GM21447 (cell line): Measurements from ENCODE around the gene RTN4R.

Experiments
- ATAC-seq: cut with Tn5 transposase; IDR thresholded peaks from one replicate; pipeline ENCODE4 v1.9.1; 2021; ENCODE audit not compliant: unreplicated experiment

Gene RTN4R

DNA sequence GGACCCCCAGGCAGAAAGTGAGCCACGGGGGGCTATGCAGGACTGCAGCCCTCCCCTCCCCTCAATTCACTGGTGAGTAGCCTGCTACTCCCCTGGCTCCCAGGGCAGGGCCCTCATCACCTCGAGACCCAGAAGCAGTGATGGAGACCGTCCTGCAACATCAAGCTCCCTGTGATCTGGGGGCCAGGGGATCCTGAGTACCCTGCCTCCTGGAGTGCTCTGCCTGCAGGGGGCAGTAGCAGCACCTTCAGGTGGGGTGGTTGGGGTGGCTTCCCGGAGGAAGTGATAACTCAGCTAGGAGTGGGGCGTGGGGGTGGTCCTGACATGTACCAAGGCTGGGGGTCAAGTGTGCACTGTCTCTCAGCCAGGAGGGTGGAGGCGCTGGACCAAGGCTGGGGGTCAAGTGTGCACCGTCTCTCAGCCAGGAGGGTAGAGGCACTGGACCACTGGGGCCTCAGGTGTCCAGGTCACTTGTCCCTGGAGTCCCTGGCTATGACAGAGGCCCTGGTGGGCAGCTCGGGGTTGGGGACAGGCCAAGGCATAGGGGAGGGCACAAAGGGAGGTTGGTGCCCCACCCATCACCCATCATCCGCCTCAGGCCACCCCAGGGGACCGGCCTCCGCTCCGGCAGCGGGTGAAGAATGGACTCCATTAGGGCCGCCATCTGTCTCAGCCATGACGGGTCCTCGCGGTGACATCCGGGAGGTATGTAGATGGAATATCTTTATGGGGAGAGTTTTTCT, 9.4 kb downstream of the RTN4R start:
- no peak for ATAC-seq

DNA sequence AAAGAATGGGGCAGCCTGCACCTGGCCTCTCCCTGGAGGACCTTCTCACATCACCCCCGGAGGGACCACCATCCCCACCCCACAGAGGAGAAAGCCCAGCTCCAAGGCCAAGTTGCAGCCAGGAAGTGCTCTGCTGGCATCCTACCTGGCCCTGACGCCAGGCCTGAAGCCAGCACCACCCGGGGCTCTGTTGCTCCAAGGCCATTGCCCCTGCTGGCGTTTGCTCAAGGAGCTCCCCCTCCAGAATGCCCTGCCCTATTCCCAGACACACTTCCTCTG, 10.2 kb downstream of the RTN4R start:
- no peak for ATAC-seq

DNA sequence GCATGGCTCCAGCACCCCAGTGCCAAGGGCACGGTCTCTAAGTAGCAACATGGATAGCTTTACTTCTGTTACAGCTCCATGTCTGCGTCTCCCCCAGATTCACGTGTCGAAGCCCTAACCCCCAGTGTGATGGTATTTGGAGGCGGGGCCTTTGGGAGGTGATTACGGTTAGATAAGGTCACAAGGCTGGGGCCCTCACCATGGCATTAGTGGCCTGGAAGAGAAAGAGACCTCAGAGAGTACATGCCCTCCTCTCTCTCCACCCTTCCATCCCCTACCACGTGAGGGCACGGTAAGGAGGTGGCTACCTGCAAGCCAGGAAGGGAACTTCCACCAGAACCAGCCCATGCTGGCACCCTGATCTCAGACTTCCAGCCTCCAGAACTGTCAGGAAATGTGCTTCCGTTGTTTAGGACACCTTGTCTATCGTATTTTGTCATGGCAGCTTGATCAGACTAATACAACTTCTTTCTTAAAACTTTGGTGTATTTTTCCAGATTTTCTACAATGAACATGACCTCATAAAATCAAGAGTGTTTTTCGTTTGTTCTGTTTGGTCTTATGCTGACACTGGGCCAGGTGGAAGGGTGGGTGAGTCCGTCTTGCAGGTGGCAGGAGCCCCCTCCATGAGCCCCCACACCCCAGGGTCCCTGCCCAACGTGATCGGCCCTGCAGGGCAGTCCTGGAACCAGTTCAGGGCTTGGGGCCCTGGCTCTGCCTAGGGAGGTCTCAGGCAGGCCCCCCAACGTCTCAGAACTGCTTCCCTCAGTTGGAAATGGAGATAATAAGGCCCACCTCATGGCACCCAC, 10.7 kb downstream of the RTN4R start:
- ATAC-seq, result no peak

- ATAC-seq, result no peak
These were observed 11.4 kb downstream of the RTN4R start for GRCh38 chr22:20256551-20257211.

GRCh38 chr22:20256027-20256426, 12.1 kb downstream of the RTN4R start:
- ATAC-seq, result no peak

DNA sequence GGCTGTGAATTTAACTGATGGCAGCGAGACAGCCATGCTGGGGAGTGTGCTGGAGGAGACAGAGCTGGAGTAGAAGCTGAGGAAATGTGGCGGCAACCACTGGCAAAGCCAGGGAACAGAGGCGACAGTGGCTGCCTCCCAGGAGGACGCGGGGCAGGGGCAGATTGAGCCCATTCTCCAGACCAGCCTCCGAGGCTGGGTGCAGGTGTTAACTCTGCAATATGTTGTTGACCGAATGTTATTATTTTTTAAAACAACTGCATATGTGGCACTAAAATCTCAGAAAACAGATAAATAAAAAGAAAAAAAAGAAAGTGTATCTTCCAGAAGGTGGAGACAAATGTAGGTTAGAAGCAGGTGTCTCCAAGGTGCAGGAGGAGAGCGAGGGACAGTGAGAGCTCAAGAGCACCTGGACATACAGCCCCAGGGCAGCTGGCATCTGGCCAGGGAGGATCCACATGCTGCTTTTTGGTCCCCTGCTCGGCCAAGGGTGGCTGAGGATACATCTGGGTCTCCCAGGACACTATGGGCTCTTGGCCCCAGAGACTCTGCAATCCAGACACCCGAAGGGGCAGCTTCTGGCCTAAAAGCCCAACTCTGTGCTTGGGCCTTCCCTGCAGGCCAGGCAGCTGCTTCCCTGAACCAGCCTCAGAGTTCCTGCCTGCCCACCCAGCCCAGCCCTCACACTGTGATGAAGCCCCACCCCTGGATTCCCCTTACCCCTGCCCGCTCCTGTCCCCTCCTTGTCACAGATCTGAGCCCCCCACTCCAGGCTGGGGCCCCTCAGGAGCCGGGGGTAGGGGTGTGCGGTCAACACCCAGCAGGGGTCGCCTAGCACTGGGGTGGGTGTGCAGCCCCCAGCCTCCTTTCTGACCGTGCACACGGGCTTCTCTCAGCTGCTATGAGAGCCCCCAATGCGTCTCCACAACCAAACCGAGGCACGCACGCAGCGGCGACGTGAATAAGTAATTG, 12.9 kb downstream of the RTN4R start:
- ATAC-seq, result no peak

DNA sequence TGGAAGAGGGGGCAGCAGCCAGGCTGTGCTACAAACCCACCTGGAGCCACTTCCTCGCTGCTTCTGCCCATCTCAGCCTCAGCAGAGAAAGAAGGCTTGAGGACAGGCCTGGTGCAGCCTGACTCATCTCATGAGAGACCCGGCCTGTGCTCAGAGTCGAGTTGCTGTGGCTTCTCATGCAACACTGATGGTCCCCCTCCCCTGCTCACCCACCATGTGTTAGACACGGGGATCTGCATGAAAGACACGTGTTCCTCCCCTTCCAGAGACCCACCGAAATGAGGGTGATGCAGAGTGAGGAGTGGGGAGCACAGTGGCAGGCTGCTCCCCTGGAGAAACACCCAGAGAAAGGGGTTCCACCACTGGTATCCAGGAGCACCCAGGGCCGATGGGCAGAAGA, 15.0 kb downstream of the RTN4R start:
- ATAC-seq, result no peak

DNA sequence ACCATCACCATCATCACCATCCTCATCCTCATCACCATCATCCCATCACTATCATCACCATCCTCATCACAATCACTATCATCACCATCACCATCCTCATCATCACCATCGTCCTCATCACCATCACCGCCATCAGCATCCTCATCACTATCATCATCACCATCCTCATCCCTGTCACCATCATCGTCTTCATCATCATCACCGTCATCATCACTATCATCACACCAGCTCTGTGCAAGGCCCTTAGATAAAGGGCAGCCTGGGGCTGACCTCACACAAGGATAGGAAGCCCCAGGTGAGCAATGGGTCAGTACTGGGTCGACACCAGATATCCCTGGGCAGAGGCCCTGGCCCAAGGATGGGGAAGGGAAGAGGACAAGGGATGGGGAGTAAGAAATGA, 16.1 kb downstream of the RTN4R start:
- no peak for ATAC-seq

DNA sequence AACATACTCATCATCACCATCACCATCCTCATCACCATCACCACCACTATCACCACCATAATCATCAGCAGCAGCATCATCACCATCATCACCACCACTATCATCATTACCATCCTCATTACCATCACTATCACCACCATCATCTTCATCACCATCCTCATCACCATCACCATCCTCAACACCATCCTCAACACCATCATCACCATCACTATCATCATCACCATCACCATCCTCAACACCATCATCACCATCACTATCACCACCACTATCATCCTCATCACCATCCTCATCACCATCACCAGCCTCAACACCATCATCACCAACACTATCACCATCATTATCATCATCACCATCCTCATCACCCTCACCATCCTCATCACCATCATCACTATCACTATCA, 16.6 kb downstream of the RTN4R start:
- ATAC-seq, result no peak

DNA sequence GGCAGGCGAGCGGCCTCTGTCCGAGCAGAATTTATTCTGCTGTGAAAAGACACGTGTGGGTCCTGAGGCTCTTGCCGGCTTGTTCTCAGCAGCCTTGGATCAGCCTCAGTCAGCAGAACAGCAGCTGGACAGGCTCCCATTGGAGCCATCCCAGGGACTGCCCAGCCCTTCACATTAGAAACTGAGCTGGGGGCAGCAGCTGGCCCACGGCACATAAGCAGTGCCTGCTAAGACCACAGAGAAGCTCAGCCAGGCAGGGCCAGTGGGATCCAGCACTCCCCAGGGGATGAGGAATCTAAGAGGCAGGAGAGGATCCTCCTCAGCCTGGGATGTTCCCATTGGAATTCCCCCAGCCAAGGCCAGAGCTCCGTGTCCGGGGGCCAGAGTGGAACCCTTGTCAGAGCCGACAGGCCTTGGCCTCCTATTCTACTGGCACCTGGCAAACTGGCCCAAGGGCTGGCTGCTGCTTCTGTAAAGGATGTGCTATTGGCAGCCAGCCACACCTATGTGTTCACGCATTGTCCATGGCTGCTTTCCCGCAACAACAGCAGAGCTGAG, 18.2 kb downstream of the RTN4R start:
- no peak for ATAC-seq

- ATAC-seq, result no peak
These were observed 19.6 kb downstream of the RTN4R start for GRCh38 chr22:20248461-20248978.

DNA sequence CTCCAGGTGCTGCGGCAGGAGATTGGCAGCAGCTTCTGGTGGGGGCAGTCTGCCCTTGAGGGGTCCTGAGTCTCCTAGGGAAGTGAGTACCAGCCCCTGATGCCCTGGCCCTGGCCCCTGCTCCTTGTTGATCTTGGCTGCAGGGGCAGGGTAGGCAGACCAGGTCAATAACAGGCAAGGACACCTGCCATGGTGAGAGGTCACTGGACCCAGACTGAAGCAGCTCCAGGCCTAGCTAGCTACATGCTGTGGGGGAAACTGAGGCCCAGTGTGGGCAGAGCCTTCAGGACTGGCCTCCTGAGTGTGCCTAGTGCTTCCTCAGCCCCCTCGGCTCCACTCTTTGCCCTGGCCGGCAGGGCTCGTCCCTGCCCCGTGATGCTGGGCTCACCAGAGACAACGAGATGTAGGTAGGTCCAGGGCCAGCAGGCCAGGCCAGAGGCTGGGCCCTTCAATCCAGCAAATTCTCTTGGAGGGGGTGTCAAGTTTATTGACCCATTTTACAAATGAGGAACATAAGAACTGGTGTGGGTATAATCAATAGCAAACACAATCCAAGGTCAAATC, 20.4 kb downstream of the RTN4R start:
- no peak for ATAC-seq

GRCh38 chr22:20247010-20247505, 21.1 kb downstream of the RTN4R start:
- no peak for ATAC-seq

DNA sequence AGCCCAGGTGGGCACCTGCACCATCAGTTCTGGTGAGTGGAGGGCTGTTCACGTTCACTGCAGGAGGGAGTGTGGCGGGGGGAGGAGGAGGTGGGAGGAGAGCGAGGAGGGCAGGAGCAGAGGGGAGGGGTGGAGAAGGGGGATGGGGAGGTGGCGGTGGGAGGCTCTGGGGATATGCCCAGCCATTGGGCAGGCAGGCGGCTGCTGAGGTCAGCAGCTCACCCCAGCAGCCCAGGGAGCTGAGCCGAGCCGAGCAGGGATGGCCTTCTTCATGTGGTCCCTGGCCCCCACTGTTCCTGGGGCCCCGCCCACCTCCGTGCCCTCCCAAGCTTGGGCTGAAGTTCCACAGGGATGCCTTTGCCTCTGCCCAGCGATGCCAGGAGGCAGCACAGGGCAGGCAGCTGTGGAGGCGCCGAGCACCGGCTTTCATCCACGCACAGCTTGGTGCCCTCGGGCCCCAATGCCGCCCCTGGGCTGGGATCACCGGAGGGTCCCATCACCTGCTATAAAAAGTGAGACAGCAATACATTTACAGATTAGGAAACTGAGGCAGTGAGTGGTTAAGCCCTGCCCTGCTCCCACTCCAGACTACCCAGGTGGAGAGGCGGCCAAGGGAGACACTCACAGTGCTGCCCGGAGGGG, 21.6 kb downstream of the RTN4R start:
- ATAC-seq, result no peak

DNA sequence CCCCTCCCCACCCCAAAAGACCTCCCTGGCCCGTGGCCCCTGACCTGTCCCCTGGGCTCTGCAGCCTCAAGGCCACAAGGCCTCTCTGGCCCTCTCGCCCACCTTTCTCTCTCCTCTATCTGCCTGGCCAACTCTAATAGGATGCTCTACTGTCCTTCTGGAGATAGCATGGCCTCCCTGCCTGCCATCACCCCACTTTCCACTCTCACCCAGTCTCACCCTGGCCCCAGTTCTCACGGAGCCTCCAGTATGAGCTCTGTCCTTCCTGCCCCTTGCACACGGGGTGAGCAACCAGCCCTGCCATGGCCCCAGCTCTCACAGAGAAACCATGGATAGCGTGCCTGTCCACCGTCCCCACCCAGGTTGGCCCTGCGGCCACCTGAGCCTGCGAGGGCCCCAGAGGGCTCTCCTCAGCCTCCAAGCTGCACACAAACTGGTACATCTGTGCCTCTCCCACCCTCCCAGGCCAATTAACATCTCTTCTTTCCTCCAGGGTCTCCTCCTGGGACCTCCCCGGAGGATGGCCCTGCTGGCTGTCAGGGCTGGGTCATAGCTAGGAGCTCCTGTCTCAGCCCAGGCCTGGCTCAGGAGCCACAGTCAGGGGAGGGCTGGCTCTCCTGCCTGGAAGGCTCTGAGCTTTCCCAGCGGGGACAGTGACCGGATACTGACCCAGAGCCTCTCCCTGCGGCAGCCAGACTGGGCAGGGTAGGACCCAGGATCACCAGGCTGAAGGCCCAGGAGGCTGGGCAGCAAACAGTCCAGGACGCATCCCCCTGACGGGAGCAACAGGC, 22.3 kb downstream of the RTN4R start:
- ATAC-seq, result no peak

- ATAC-seq, result no peak
These were observed 23.2 kb downstream of the RTN4R start for GRCh38 chr22:20244691-20245576.

- no peak for ATAC-seq
These were observed 23.9 kb downstream of the RTN4R start for GRCh38 chr22:20244250-20244648.
